PC-3 (cell line): ENCODE measurements around the gene ENDOG. TPM values are rescaled to one million over a fixed set of nuclear protein-coding genes. Genes with fewer than 3 reads are reported as not detected.

Experiments
- ATAC-seq: fragments of 200-7000 bp; cut with Tn5 transposase; 2 replicates; pipeline ENCODE4 v1.9.1; 2020; ENCODE audit warnings: mild to moderate bottlenecking, moderate library complexity
- BruUV-seq: library from RNA; stranded (reverse); fragments of 400-500 nt; replicated peaks from 2 replicates; lab custom pipeline; 2021; lab: Mats Ljungman, UMichigan
- CTCF ChIA-PET: fragments of 300-600 bp; sonication (Branson Sonifier 250); formaldehyde crosslinking; loops from one replicate; lab custom pipeline; 2022; ENCODE audit warnings: antibody characterized with exemption; lab: Charles Lee
- POLR2A ChIA-PET: fragments of 300-600 bp; sonication (Branson Sonifier 250); formaldehyde crosslinking; loops from one replicate; lab custom pipeline; 2022; ENCODE audit warnings: antibody characterized with exemption; ENCODE audit not compliant: unreplicated experiment; lab: Charles Lee
- DNase-seq: peaks from one replicate; pipeline ENCODE4 v3.0.0-alpha.2; 2015
- H2AFZ ChIP-seq: fragments of 300-600 bp; sonication (generic); 2 replicates; pipeline ENCODE4 v1.6.0; 2016; ENCODE audit warnings: antibody characterized with exemption, low read length
- H3F3A ChIP-seq: fragments of 300-600 bp; sonication (generic); one replicate; pipeline ENCODE4 v1.6.0; 2017; ENCODE audit warnings: antibody characterized with exemption, low read length, control low read depth, mild to moderate bottlenecking; ENCODE audit not compliant: unreplicated experiment
- H3K27ac ChIP-seq: fragments of 300-600 bp; sonication (generic); 2 replicates; pipeline ENCODE4 v1.5.1; 2016; ENCODE audit warnings: mild to moderate bottlenecking, low read length
- H3K27me3 ChIP-seq: fragments of 300-600 bp; sonication (generic); 2 replicates; pipeline ENCODE4 v1.6.1; 2016; ENCODE audit warnings: low read length, mixed read lengths
- H3K36me3 ChIP-seq: fragments of 300-600 bp; sonication (generic); 2 replicates; pipeline ENCODE4 v1.6.1; 2016; ENCODE audit warnings: low read depth, mixed run types, low read length, mixed read lengths
- H3K4me1 ChIP-seq: fragments of 300-600 bp; sonication (generic); 2 replicates; pipeline ENCODE4 v1.5.1; 2016; ENCODE audit warnings: low read length; ENCODE audit not compliant: insufficient read depth
- H3K4me2 ChIP-seq: fragments of 300-600 bp; sonication (generic); 2 replicates; pipeline ENCODE4 v1.6.0; 2016; ENCODE audit warnings: low read length
- H3K4me3 ChIP-seq: fragments of 300-600 bp; sonication (generic); 2 replicates; pipeline ENCODE4 v1.5.1; 2016; ENCODE audit warnings: mild to moderate bottlenecking, low read length, mixed read lengths
- H3K79me2 ChIP-seq: fragments of 300-600 bp; sonication (generic); 2 replicates; pipeline ENCODE4 v1.6.1; 2017; ENCODE audit warnings: low read length, mixed read lengths
- H3K9ac ChIP-seq: fragments of 300-600 bp; sonication (generic); 2 replicates; pipeline ENCODE4 v1.6.0; 2016; ENCODE audit warnings: mild to moderate bottlenecking, low read length
- H3K9me2 ChIP-seq: fragments of 300-600 bp; sonication (generic); replicated peaks from 2 replicates; pipeline ENCODE4 v1.6.1; 2016; ENCODE audit warnings: mixed run types, low read length, mixed read lengths
- H3K9me3 ChIP-seq: fragments of 300-600 bp; sonication (generic); 2 replicates; pipeline ENCODE4 v1.6.1; 2016; ENCODE audit warnings: low read length, mixed read lengths
- H4K20me1 ChIP-seq: fragments of 300-600 bp; sonication (generic); 2 replicates; pipeline ENCODE4 v1.6.1; 2016; ENCODE audit warnings: low read length, mixed read lengths
- CTCF ChIP-seq: fragments of 300-600 bp; sonication (generic); conservative IDR thresholded peaks from 2 replicates; pipeline ENCODE4 v1.5.1; 2017; ENCODE audit warnings: antibody characterized with exemption, low read depth, mild to moderate bottlenecking, low read length
- EZH2 ChIP-seq: fragments of 300-600 bp; sonication (generic); IDR thresholded peaks from one replicate; pipeline ENCODE4 v1.6.1; 2017; ENCODE audit warnings: antibody characterized with exemption, mild to moderate bottlenecking, low read length; ENCODE audit not compliant: unreplicated experiment
- EZH2phosphoT487 ChIP-seq: fragments of 300-600 bp; sonication (generic); IDR thresholded peaks from 2 replicates; pipeline ENCODE4 v1.6.1; 2018; ENCODE audit warnings: mild to moderate bottlenecking, antibody characterized with exemption, low read length, borderline replicate concordance
- intact Hi-C: fragments of 100-400 bp; cut with micrococcal nuclease; formaldehyde crosslinking; loops from 2 replicates; pipeline ENCODE4 v1.9.0; 2023
- total RNA-seq: library from RNA; depleted of rRNA; stranded (reverse); fragments of >200 nt; gene quantifications from 2 replicates; pipeline ENCODE4 v1.2.3, GENCODE V29; 2014

The ENDOG gene
- total RNA-seq, 1 experiment from 2014 or later = 37.0 TPM

- Histone ChIP-seq H3K4me3 (no peak overlapping the region), H3K36me3 (peaks cover 9% of the 10 kb centered on the region; the same call in 1 of the 2 replicates), H3K27ac (no peak overlapping the region), H2AFZ (no peak overlapping the region), H3K4me2 (no peak overlapping the region), H3F3A (no peaks in the 10 kb centered on the region), H3K27me3 (no peaks in the 10 kb centered on the region), H3K9me3 (no peaks in the 10 kb centered on the region), H4K20me1 (no peaks in the 10 kb centered on the region), H3K9ac (no peak overlapping the region), H3K9me2 (no peaks in the 10 kb centered on the region), H3K79me2 (0 out of 2 replicates have a peak, but pooled peaks cover 11% of the 10 kb centered on the region), H3K4me1 (peaks cover 4% of the 10 kb centered on the region; the same call in 1 of the 2 replicates)
- ChIA-PET CTCF (no interaction called here), POLR2A (no interaction called here)
- no peak for TF ChIP-seq EZH2phosphoT487
- TF ChIP-seq CTCF = no peak
- no peak for TF ChIP-seq EZH2
- intact Hi-C loops = no loop called here
- BruUV-seq = no TSS peak
- ATAC-seq (no peak), DNase-seq (no peak)
These were observed 2.6 kb downstream of the ENDOG start for GRCh38 chr9:128820665-128821583.

DNA sequence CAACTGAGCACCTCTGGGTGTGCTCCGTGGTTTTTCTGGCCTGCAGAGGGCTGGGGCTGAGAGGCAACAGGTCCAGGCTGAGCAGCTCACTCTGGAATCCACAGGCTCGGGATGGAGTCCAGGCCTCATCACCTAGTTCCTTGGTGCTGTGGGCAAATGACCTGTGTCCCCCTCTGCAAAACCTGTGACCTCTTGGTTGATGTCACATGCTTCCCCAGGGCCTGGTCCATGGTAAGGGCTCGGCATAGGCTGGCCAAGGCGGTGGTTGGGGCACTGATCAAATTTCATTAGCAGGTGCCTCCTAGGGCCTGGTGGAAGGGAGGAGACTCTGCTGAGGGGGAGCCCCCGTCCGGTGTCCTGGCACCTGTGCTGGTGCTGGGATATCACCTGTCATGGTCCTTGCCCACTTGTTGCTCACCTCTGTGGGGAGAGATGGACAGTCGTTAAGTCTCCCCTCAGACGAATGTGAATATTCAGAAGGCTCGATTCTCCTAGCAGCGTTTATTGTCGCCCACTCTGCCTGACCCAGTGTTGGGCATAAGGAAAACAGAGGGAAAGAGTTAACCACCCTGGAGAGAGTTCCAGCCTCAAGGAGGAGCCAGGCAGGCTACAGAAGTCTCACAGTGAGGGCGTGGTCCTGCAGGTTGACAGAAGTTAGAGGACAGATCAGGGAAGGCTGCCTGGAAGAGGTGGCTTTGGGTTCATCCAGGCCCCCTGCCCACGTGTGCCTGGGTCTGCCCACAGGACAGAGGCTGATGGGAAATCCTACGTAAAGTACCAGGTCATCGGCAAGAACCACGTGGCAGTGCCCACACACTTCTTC lies 3.5 kb downstream of the ENDOG start:
- H3K4me1 ChIP-seq = peaks cover 4% of the 10 kb centered on the region; the same call in 1 of the 2 replicates
- no peak overlapping the region for H2AFZ ChIP-seq
- H3K27me3 ChIP-seq = no peaks in the 10 kb centered on the region
- peaks cover 9% of the 10 kb centered on the region; the same call in 1 of the 2 replicates for H3K36me3 ChIP-seq
- no peak for TF ChIP-seq EZH2phosphoT487
- no peak for TF ChIP-seq EZH2
- no peak for TF ChIP-seq CTCF
- H3K4me2 ChIP-seq = no peak overlapping the region
- no peak overlapping the region for H3K27ac ChIP-seq
- H3K4me3 ChIP-seq = no peak overlapping the region
- DNase-seq (no peak), ATAC-seq (no peak)
- POLR2A ChIA-PET = no interaction called here
- CTCF ChIA-PET = no interaction called here
- no peaks in the 10 kb centered on the region for H3F3A ChIP-seq
- H3K79me2 ChIP-seq = 0 out of 2 replicates have a peak, but pooled peaks cover 11% of the 10 kb centered on the region
- no peak overlapping the region for H3K9ac ChIP-seq
- no peaks in the 10 kb centered on the region for H4K20me1 ChIP-seq
- BruUV-seq = no TSS peak
- intact Hi-C loops = no loop called here
- H3K9me2 ChIP-seq = no peaks in the 10 kb centered on the region
- H3K9me3 ChIP-seq = no peaks in the 10 kb centered on the region
